Lung microvascular endothelial cell (primary cell): Measurements from ENCODE around the gene ASXL2. TPM values are rescaled to one million over a fixed set of nuclear protein-coding genes. Genes with fewer than 3 reads are reported as not detected.
"Not testable (repeated sequence)": the region's sequence is repeated elsewhere in the genome, so short reads cannot be mapped to it uniquely, and the experiment has no call there.

Source experiments
- DNase-seq, 2 donors: peaks; one replicate each; pipeline versions ENCODE4 v3.0.0 to v3.0.0-alpha.2; 2010; ENCODE audit warnings: low read depth in 2 of 2
- total RNA-seq: library from RNA; depleted of rRNA; stranded (reverse); fragments of >200 nt; gene quantifications from 2 replicates; pipeline ENCODE4 v1.2.1, GENCODE V29; 2014

ASXL2 gene
- 3.7 and 4.4 TPM in 2 replicates for total RNA-seq

GRCh38 chr2:25878361-25879132, at the start of gene ASXL2:
Gene ASXL2, minus strand, starts transcription at chr2:25878487. Its CDS starts 265 bp downstream, at chr2:25878222.
- peak; percentile 98 for DNase-seq

GRCh38 chr2:25926984-25927756, 48.9 kb upstream of the ASXL2 start:
- no peak for DNase-seq

GRCh38 chr2:25922501-25922900, 44.2 kb upstream of the ASXL2 start:
- DNase-seq: no peak

- no peak for DNase-seq
These were observed 42.6 kb upstream of the ASXL2 start for GRCh38 chr2:25920786-25921415.

- peak in 1 of 2 donors; percentile 43 for DNase-seq
These were observed 42.0 kb upstream of the ASXL2 start for GRCh38 chr2:25920336-25920735.

- DNase-seq: no peak
These were observed 39.5 kb upstream of the ASXL2 start for GRCh38 chr2:25917832-25918231.

GRCh38 chr2:25917411-25917810, 39.1 kb upstream of the ASXL2 start:
- DNase-seq: not testable (repeated sequence)

- not testable (repeated sequence) for DNase-seq
These were observed 37.9 kb upstream of the ASXL2 start for GRCh38 chr2:25915944-25916772.

GRCh38 chr2:25915411-25915810, 37.1 kb upstream of the ASXL2 start:
- not testable (repeated sequence) for DNase-seq

- not testable (repeated sequence) for DNase-seq
These were observed 35.3 kb upstream of the ASXL2 start for GRCh38 chr2:25913696-25913973.

- DNase-seq: no peak
These were observed 34.8 kb upstream of the ASXL2 start for GRCh38 chr2:25912851-25913695.

- DNase-seq: not testable (repeated sequence)
These were observed 31.3 kb upstream of the ASXL2 start for GRCh38 chr2:25909574-25909973.

GRCh38 chr2:25905126-25905525, 26.8 kb upstream of the ASXL2 start:
- DNase-seq: no peak

- no peak for DNase-seq
These were observed 25.0 kb upstream of the ASXL2 start for GRCh38 chr2:25903216-25903776.

GRCh38 chr2:25899404-25899970, 21.2 kb upstream of the ASXL2 start:
- peak; percentile 4 to 9 for DNase-seq

GRCh38 chr2:25897506-25897905, 19.2 kb upstream of the ASXL2 start:
- no peak for DNase-seq

- DNase-seq: not testable (repeated sequence)
These were observed 18.0 kb upstream of the ASXL2 start for GRCh38 chr2:25896308-25896707.

- no peak for DNase-seq
These were observed 17.3 kb upstream of the ASXL2 start for GRCh38 chr2:25895610-25896009.

GRCh38 chr2:25895018-25895417, 16.7 kb upstream of the ASXL2 start:
- no peak for DNase-seq
